ENCODE measurements around the gene ALG9.

GRCh38 chr11:111819829-111820237, 51.5 kb downstream of the ALG9 start:
- TF ChIP-seq CTCF (IDR thresholded peaks at IDR 0.05) (no peak), POLR2A (IDR thresholded peaks at IDR 0.05) (no peak)
